Measurements from ENCODE around the gene WNT4.

The WNT4 gene

GRCh38 chr1:22107126-22107525, 35.8 kb downstream of the WNT4 start:
- no peak for DNase-seq

GRCh38 chr1:22105611-22106207, 37.2 kb downstream of the WNT4 start:
- peak; percentile 59 to 81 for DNase-seq

- DNase-seq = no peak
Measured at GRCh38 chr1:22104865-22105437, 37.9 kb downstream of the WNT4 start.

GRCh38 chr1:22104094-22104493, 38.8 kb downstream of the WNT4 start:
- no peak for DNase-seq

- DNase-seq = no peak
Measured at GRCh38 chr1:22102746-22103145, 40.2 kb downstream of the WNT4 start.

GRCh38 chr1:22101995-22102394, 40.9 kb downstream of the WNT4 start:
- no peak for DNase-seq

- no peak for DNase-seq
Measured at GRCh38 chr1:22101199-22101598, 41.7 kb downstream of the WNT4 start.

- DNase-seq = no peak
Measured at GRCh38 chr1:22100168-22100567, 42.7 kb downstream of the WNT4 start.

GRCh38 chr1:22098752-22099151, 44.1 kb downstream of the WNT4 start:
- no peak for DNase-seq

- no peak for DNase-seq
Measured at GRCh38 chr1:22096463-22096862, 46.4 kb downstream of the WNT4 start.

GRCh38 chr1:22096036-22096435, 46.9 kb downstream of the WNT4 start:
- DNase-seq = no peak

- DNase-seq = no peak
Measured at GRCh38 chr1:22093513-22093912, 49.4 kb downstream of the WNT4 start.

- peak; percentile 65 to 69 for DNase-seq
Measured at GRCh38 chr1:22092026-22092768, 50.7 kb downstream of the WNT4 start.

GRCh38 chr1:22090867-22091266, 52.0 kb downstream of the WNT4 start:
- no peak for DNase-seq

- peak; percentile 66 to 74 for DNase-seq
Measured at GRCh38 chr1:22089787-22090186, 53.1 kb downstream of the WNT4 start.

- no peak for DNase-seq
Measured at GRCh38 chr1:22089134-22089571, 53.7 kb downstream of the WNT4 start.

- DNase-seq = peak in 1 of 2 experiments; percentile 57
Measured at GRCh38 chr1:22088331-22088730, 54.6 kb downstream of the WNT4 start.

- DNase-seq = peak; percentile 49 to 55
Measured at GRCh38 chr1:22080191-22080590, 62.7 kb downstream of the WNT4 start.

- DNase-seq = no peak
Measured at GRCh38 chr1:22078133-22078532, 64.8 kb downstream of the WNT4 start.

GRCh38 chr1:22077728-22078127, 65.2 kb downstream of the WNT4 start:
- DNase-seq = no peak

GRCh38 chr1:22076346-22076745, 66.6 kb downstream of the WNT4 start:
- no peak for DNase-seq

- peak; percentile 94 to 96 for DNase-seq
Measured at GRCh38 chr1:22075718-22076117, 67.2 kb downstream of the WNT4 start.

- DNase-seq = peak; percentile 34 to 54
Measured at GRCh38 chr1:22074803-22075202, 68.1 kb downstream of the WNT4 start.

- DNase-seq = no peak
Measured at GRCh38 chr1:22071511-22071910, 71.4 kb downstream of the WNT4 start.
